OCI-LY7 (cell line): Measurements from ENCODE around the gene RNF220. TPM values are rescaled to one million over a fixed set of nuclear protein-coding genes. Genes with fewer than 3 reads are reported as not detected.

Source experiments
- BruUV-seq: library from RNA; stranded (reverse); fragments of 400-500 nt; replicated peaks from 2 replicates; lab custom pipeline; 2021; lab: Mats Ljungman, UMichigan
- CTCF ChIA-PET: fragments of 300-600 bp; sonication (Branson Sonifier 250); formaldehyde crosslinking; loops from one replicate; lab custom pipeline; 2022; ENCODE audit warnings: antibody characterized with exemption; ENCODE audit not compliant: unreplicated experiment; lab: Charles Lee
- POLR2A ChIA-PET: fragments of 300-600 bp; sonication (Branson Sonifier 250); formaldehyde crosslinking; loops from one replicate; lab custom pipeline; 2022; ENCODE audit warnings: antibody characterized with exemption; lab: Charles Lee
- DNase-seq: peaks from one replicate; pipeline ENCODE4 v3.0.0-alpha.2; 2015; ENCODE audit warnings: low spot score
- H2AFZ ChIP-seq: fragments of 200-600 bp; sonication (generic), shearing (Covaris generic); 2 replicates; pipeline ENCODE4 v1.6.1; 2014; ENCODE audit warnings: mild to moderate bottlenecking, antibody characterized with exemption, low read length, moderate library complexity
- H3K27ac ChIP-seq: fragments of 200-600 bp; sonication (generic); 2 replicates; pipeline ENCODE4 v1.5.1; 2014; ENCODE audit warnings: mixed run types, low read depth, mild to moderate bottlenecking, moderate library complexity, low read length, inconsistent platforms; ENCODE audit not compliant: poor library complexity, severe bottlenecking
- H3K36me3 ChIP-seq: fragments of 200-600 bp; sonication (generic); 2 replicates; pipeline ENCODE4 v1.6.1; 2014; ENCODE audit warnings: mild to moderate bottlenecking, antibody characterized with exemption, low read length, moderate library complexity, mixed read lengths; ENCODE audit not compliant: insufficient read depth
- H3K4me1 ChIP-seq: fragments of 200-600 bp; sonication (generic); 2 replicates; pipeline ENCODE4 v1.5.1; 2014; ENCODE audit warnings: mild to moderate bottlenecking, low read length; ENCODE audit not compliant: insufficient read depth, poor library complexity, severe bottlenecking
- H3K4me2 ChIP-seq: fragments of 200-600 bp; sonication (generic); 2 replicates; pipeline ENCODE4 v1.6.1; 2014; ENCODE audit warnings: mild to moderate bottlenecking, low read length
- H3K4me3 ChIP-seq: fragments of 200-600 bp; sonication (generic); 2 replicates; pipeline ENCODE4 v1.5.1; 2014; ENCODE audit warnings: mild to moderate bottlenecking, low read depth, low read length; ENCODE audit not compliant: poor library complexity, severe bottlenecking
- H3K79me2 ChIP-seq: fragments of 200-600 bp; sonication (generic); 2 replicates; pipeline ENCODE4 v1.6.1; 2016; ENCODE audit warnings: low read depth, mild to moderate bottlenecking, low read length, moderate library complexity, mixed read lengths; ENCODE audit not compliant: insufficient read depth
- H3K9me2 ChIP-seq: fragments of 200-600 bp; sonication (generic); 2 replicates; pipeline ENCODE4 v1.6.1; 2016; ENCODE audit warnings: mild to moderate bottlenecking, low read length, mixed read lengths; ENCODE audit not compliant: insufficient read depth
- H3K9me3 ChIP-seq: fragments of 200-600 bp; sonication (generic); 2 replicates; pipeline ENCODE4 v1.6.1; 2014; ENCODE audit warnings: mild to moderate bottlenecking, mixed run types, low read length, mixed read lengths
- H4K20me1 ChIP-seq: fragments of 200-600 bp; sonication (generic); 2 replicates; pipeline ENCODE4 v1.6.1; 2014; ENCODE audit warnings: mild to moderate bottlenecking, antibody characterized with exemption, low read length, moderate library complexity, mixed read lengths; ENCODE audit not compliant: insufficient read depth
- CTCF ChIP-seq: fragments of 200-600 bp; sonication (generic); conservative IDR thresholded peaks from 2 replicates; pipeline ENCODE4 v1.5.1; 2014; ENCODE audit warnings: mild to moderate bottlenecking, antibody characterized with exemption, low read length, moderate library complexity, mixed read lengths
- EZH2phosphoT487 ChIP-seq: fragments of 200-600 bp; sonication (generic); IDR thresholded peaks from 2 replicates; pipeline ENCODE4 v1.6.1; 2018; ENCODE audit warnings: low read depth, borderline replicate concordance, mild to moderate bottlenecking, mixed run types, antibody characterized with exemption, low read length, moderate library complexity, mixed read lengths
- intact Hi-C: fragments of 100-400 bp; cut with micrococcal nuclease; formaldehyde crosslinking; loops from one replicate; pipeline ENCODE4 v1.10.0; 2022; ENCODE audit not compliant: unreplicated experiment
- total RNA-seq, 2 experiments: library from RNA; depleted of rRNA in 1 of 2; stranded (reverse); fragments of >200 nt in 1 of 2; shearing (Covaris generic) in 1 of 2; gene quantifications; 2 replicates each; pipeline ENCODE4 v1.2.3, GENCODE V29; 2014 to 2022

The RNF220 gene
- total RNA-seq, 2 experiments from 2014 or later = 82.3 to 85.5 TPM

- POLR2A ChIA-PET = interaction anchor here (1.1 kb wide), 1 partner anchor 8 kb away, joined by 4 read pairs; no protein-coding TSS in a partner anchor
- no peaks in the 10 kb centered on the region for H3K9me3 ChIP-seq
- H4K20me1 ChIP-seq = no peaks in the 10 kb centered on the region
- no peaks in the 10 kb centered on the region for H3K36me3 ChIP-seq
- H3K4me2 ChIP-seq = no peak overlapping the region
- intact Hi-C loops = no loop called here
- no peaks in the 10 kb centered on the region for H3K4me1 ChIP-seq
- CTCF ChIA-PET = no interaction called here
- BruUV-seq = no TSS peak
- no peak overlapping the region for H3K27ac ChIP-seq
- no peak overlapping the region for H3K4me3 ChIP-seq
- no peaks in the 10 kb centered on the region for H3K79me2 ChIP-seq
- no peak overlapping the region for H2AFZ ChIP-seq
- no peak for TF ChIP-seq EZH2phosphoT487
- TF ChIP-seq CTCF = no peak
- no peak for DNase-seq
- H3K9me2 ChIP-seq = no peaks in the 10 kb centered on the region
Measured at GRCh38 chr1:44496541-44497171, 91.6 kb downstream of the RNF220 start.

GRCh38 chr1:44497422-44498170 lies 92.5 kb downstream of the RNF220 start:
- no peaks in the 10 kb centered on the region for H3K79me2 ChIP-seq
- no TSS peak for BruUV-seq
- H3K4me2 ChIP-seq = no peak overlapping the region
- intact Hi-C loops = no loop called here
- ChIA-PET POLR2A (no interaction called here), CTCF (no interaction called here)
- H3K4me1 ChIP-seq = no peaks in the 10 kb centered on the region
- H4K20me1 ChIP-seq = no peaks in the 10 kb centered on the region
- H3K36me3 ChIP-seq = no peaks in the 10 kb centered on the region
- no peaks in the 10 kb centered on the region for H3K9me2 ChIP-seq
- DNase-seq = no peak
- H3K27ac ChIP-seq = no peak overlapping the region
- TF ChIP-seq CTCF (no peak), EZH2phosphoT487 (no peak)
- no peaks in the 10 kb centered on the region for H3K9me3 ChIP-seq
- no peak overlapping the region for H2AFZ ChIP-seq
- no peak overlapping the region for H3K4me3 ChIP-seq

- Histone ChIP-seq H3K9me3 (no peaks in the 10 kb centered on the region), H3K9me2 (no peaks in the 10 kb centered on the region), H4K20me1 (no peaks in the 10 kb centered on the region), H3K27ac (no peak overlapping the region), H3K4me2 (no peak overlapping the region), H3K4me1 (no peaks in the 10 kb centered on the region), H3K4me3 (no peak overlapping the region), H3K79me2 (no peaks in the 10 kb centered on the region), H2AFZ (no peak overlapping the region), H3K36me3 (no peaks in the 10 kb centered on the region)
- ChIA-PET CTCF (no interaction called here), POLR2A (no interaction called here)
- no TSS peak for BruUV-seq
- no peak for TF ChIP-seq CTCF
- no peak for TF ChIP-seq EZH2phosphoT487
- intact Hi-C loops = no loop called here
- no peak for DNase-seq
Measured at GRCh38 chr1:44499306-44499705, 94.3 kb downstream of the RNF220 start.
